Gastrocnemius medialis (tissue), 4 donors: ENCODE results near the gene BARX1. TPM values are rescaled to one million over a fixed set of nuclear protein-coding genes. Genes with fewer than 3 reads are reported as not detected.
"Not testable (repeated sequence)": the region's sequence is repeated elsewhere in the genome, so short reads cannot be mapped to it uniquely, and the experiment has no call there.

Experiments used
- ATAC-seq, 2 donors: fragments of 150-250 bp; one replicate each; pipeline ENCODE4 v1.9.1; 2016
- DNase-seq, 2 donors: peaks; one replicate each; pipeline ENCODE4 v3.0.0-alpha.2; 2019
- H3K27ac ChIP-seq, 4 donors: fragments of 200-600 bp; sonication (generic); 1 replicate in 1 of 4; 2 replicates in 3 of 4; pipeline ENCODE4 v1.5.1; 2016 to 2018; ENCODE audit warnings: mild to moderate bottlenecking in 2 of 4, moderate library complexity in 1 of 4
- H3K27me3 ChIP-seq, 3 donors: fragments of 200-600 bp; sonication (generic) in 2 of 3; 1 replicate in 1 of 3; 2 replicates in 2 of 3; pipeline versions ENCODE4 v1.5.1 to v1.6.0; 2016 to 2019; ENCODE audit warnings: mild to moderate bottlenecking in 1 of 3, moderate library complexity in 1 of 3
- H3K36me3 ChIP-seq, 2 donors: fragments of 200-600 bp; sonication (generic) in 1 of 2; one replicate each; pipeline ENCODE4 v1.5.1; 2017 to 2018
- H3K4me1 ChIP-seq, 2 donors: fragments of 200-600 bp; sonication (generic) in 1 of 2; one replicate each; pipeline ENCODE4 v1.5.1; 2016 to 2017; ENCODE audit warnings: mild to moderate bottlenecking in 2 of 2
- H3K4me3 ChIP-seq, 4 donors: fragments of 200-600 bp; sonication (generic) in 3 of 4; 1 replicate in 1 of 4; 2 replicates in 3 of 4; pipeline ENCODE4 v1.5.1; 2016 to 2019; ENCODE audit warnings: mild to moderate bottlenecking in 2 of 4
- H3K9me3 ChIP-seq, 3 donors: fragments of 200-600 bp; sonication (generic) in 2 of 3; 1 replicate in 1 of 3; 2 replicates in 2 of 3; pipeline ENCODE4 v1.5.1; 2016 to 2019
- CTCF ChIP-seq, 5 experiments: fragments of 450-650 bp in 3 of 5; fragments of 200-600 bp in 2 of 5; sonication (generic) in 2 of 5; IDR thresholded peaks in 4 of 5; conservative IDR thresholded peaks in 1 of 5; 1 replicate in 4 of 5; 2 replicates in 1 of 5; pipeline ENCODE4 v1.5.1; 2016 to 2019; ENCODE audit warnings: antibody characterized with exemption in 5 of 5, mild to moderate bottlenecking in 3 of 5, moderate library complexity in 3 of 5
- POLR2A ChIP-seq, 2 donors: fragments of 450-650 bp; IDR thresholded peaks; one replicate each; pipeline ENCODE4 v1.6.1; 2017; ENCODE audit warnings: antibody characterized with exemption in 2 of 2, mild to moderate bottlenecking in 2 of 2, moderate library complexity in 2 of 2
- in situ Hi-C, 4 donors: fragments of 200-750 bp; cut with MboI; loops; one replicate each; pipeline versions ENCODE4 v1.15.0 to v1.8.0; 2017; ENCODE audit warnings: low sequenced_read_pairs in 4 of 4
- intact Hi-C: fragments of 100-400 bp; cut with DNase I; formaldehyde crosslinking; loops from one replicate; pipeline ENCODE4 v1.15.1; 2023; ENCODE audit warnings: low total_unique reads
- total RNA-seq, 4 donors: library from RNA; depleted of rRNA; stranded (reverse); fragments of >200 nt; gene quantifications; one replicate each; pipeline versions ENCODE4 v1.1.0 to v1.2.3, GENCODE V29; 2016

Gene BARX1
- total RNA-seq, 4 donors from 2014 or later = not detected

- Histone ChIP-seq H3K4me1 (peaks cover 0 to 6% of the 10 kb centered on the region in 2 donors), H3K27ac (no peak overlapping the region), H3K27me3 (peaks cover 32 to 34% (median 33%) of the 10 kb centered on the region in 3 donors), H3K9me3 (no peaks in the 10 kb centered on the region), H3K4me3 (no peak overlapping the region), H3K36me3 (no peaks in the 10 kb centered on the region)
- intact Hi-C loops = no loop called here
- ATAC-seq = no peak
- TF ChIP-seq CTCF (IDR thresholded peaks at IDR 0.05 in 4 of 5, conservative IDR thresholded peaks at IDR 0.05 in 1 of 5) (no peak), POLR2A (IDR thresholded peaks at IDR 0.05) (no peak)
- in situ Hi-C loops = no loop called here
- DNase-seq = no peak
Measured at GRCh38 chr9:93941493-93941892, 13.7 kb downstream of the BARX1 start.

GRCh38 chr9:93940951-93941350, 14.2 kb downstream of the BARX1 start:
- no peak for TF ChIP-seq CTCF (IDR thresholded peaks at IDR 0.05 in 4 of 5, conservative IDR thresholded peaks at IDR 0.05 in 1 of 5)
- TF ChIP-seq POLR2A (IDR thresholded peaks at IDR 0.05) = no peak
- H3K27me3 ChIP-seq = peaks cover 26 to 28% (median 27%) of the 10 kb centered on the region in 3 donors

GRCh38 chr9:93939589-93939988, 15.6 kb downstream of the BARX1 start:
- H3K36me3 ChIP-seq, H3K9me3 ChIP-seq, H3K4me1 ChIP-seq, H3K4me3 ChIP-seq, in situ Hi-C loops, DNase-seq, H3K27ac ChIP-seq, ATAC-seq, intact Hi-C loops: not testable (repeated sequence)
- peaks cover 14 to 16% (median 15%) of the 10 kb centered on the region in 3 donors for H3K27me3 ChIP-seq

More at GRCh38 chr9:93940951-93941350, 14.2 kb downstream of the BARX1 start:
- Histone ChIP-seq H3K36me3 (no peaks in the 10 kb centered on the region), H3K9me3 (no peaks in the 10 kb centered on the region), H3K4me3 (no peak overlapping the region), H3K27ac (no peak overlapping the region), H3K4me1 (peaks cover 0 to 2% of the 10 kb centered on the region in 2 donors)
- DNase-seq = no peak
- intact Hi-C loops (no loop called here), in situ Hi-C loops (no loop called here)
- ATAC-seq = no peak

GRCh38 chr9:93937193-93937592, 18.0 kb downstream of the BARX1 start:
- intact Hi-C loops = no loop called here
- TF ChIP-seq POLR2A (IDR thresholded peaks at IDR 0.05) = no peak
- ATAC-seq (no peak), DNase-seq (no peak)
- H3K27me3 ChIP-seq = peaks cover 0 to 8% (median 3%) of the 10 kb centered on the region in 3 donors
- H3K27ac ChIP-seq = no peak overlapping the region
- H3K4me1 ChIP-seq = no peaks in the 10 kb centered on the region
- in situ Hi-C loops = no loop called here
- no peaks in the 10 kb centered on the region for H3K36me3 ChIP-seq
- no peak overlapping the region for H3K4me3 ChIP-seq
- H3K9me3 ChIP-seq = no peaks in the 10 kb centered on the region

- Histone ChIP-seq H3K9me3 (no peaks in the 10 kb centered on the region), H3K4me1 (no peaks in the 10 kb centered on the region), H3K4me3 (no peak overlapping the region), H3K36me3 (no peaks in the 10 kb centered on the region), H3K27ac (no peak overlapping the region), H3K27me3 (peaks cover 3 to 8% (median 7%) of the 10 kb centered on the region in 3 donors)
- intact Hi-C loops = no loop called here
- ATAC-seq (no peak), DNase-seq (no peak)
- in situ Hi-C loops = no loop called here
- no peak for TF ChIP-seq CTCF (IDR thresholded peaks at IDR 0.05 in 4 of 5, conservative IDR thresholded peaks at IDR 0.05 in 1 of 5)
- TF ChIP-seq POLR2A (IDR thresholded peaks at IDR 0.05) = no peak
Measured at GRCh38 chr9:93931905-93932304, 23.2 kb downstream of the BARX1 start.

GRCh38 chr9:93930070-93930469, 25.1 kb downstream of the BARX1 start:
- Histone ChIP-seq H3K4me3 (no peak overlapping the region), H3K9me3 (no peaks in the 10 kb centered on the region), H3K4me1 (no peaks in the 10 kb centered on the region), H3K27me3 (peaks cover 3 to 8% (median 7%) of the 10 kb centered on the region in 3 donors), H3K36me3 (no peaks in the 10 kb centered on the region), H3K27ac (no peak overlapping the region)
- in situ Hi-C loops (no loop called here), intact Hi-C loops (no loop called here)
- DNase-seq (no peak), ATAC-seq (no peak)
- TF ChIP-seq CTCF (IDR thresholded peaks at IDR 0.05 in 4 of 5, conservative IDR thresholded peaks at IDR 0.05 in 1 of 5) (no peak), POLR2A (IDR thresholded peaks at IDR 0.05) (no peak)
